ENCODE data around the gene TMEM150C. TPM values are rescaled to one million over a fixed set of nuclear protein-coding genes. Genes with fewer than 3 reads are reported as not detected.
"Not testable (repeated sequence)": the region's sequence is repeated elsewhere in the genome, so short reads cannot be mapped to it uniquely, and the experiment has no call there.

The TMEM150C gene
- total RNA-seq, 2 experiments from 2014 or later: not detected

- Mint-ChIP-seq H3K27me3 (no peaks in the 10 kb centered on the region), H3K4me1 (ENCODE audit: low read depth) (no peaks in the 10 kb centered on the region), H3K27ac (no peak overlapping the region), H3K9me3 (no peaks in the 10 kb centered on the region), H3K36me3 (ENCODE audit: low read depth) (peaks cover 20% of the 10 kb centered on the region), H3K4me3 (no peak overlapping the region)
- Histone ChIP-seq H3K27me3 (ENCODE audit: control insufficient read depth in 1 of 2, insufficient read depth in 2 of 2, low read length in 2 of 2) (no peaks in the 10 kb centered on the region), H3K36me3 (ENCODE audit: insufficient read depth, low read length) (no peaks in the 10 kb centered on the region), H3K9me3 (ENCODE audit: control insufficient read depth in 1 of 2, insufficient read depth in 1 of 2, low read length in 2 of 2) (no peaks in the 10 kb centered on the region), H3K27ac (ENCODE audit: low read depth in 1 of 2, low read length in 2 of 2) (no peak overlapping the region), H3K4me1 (ENCODE audit: insufficient read depth, low read length) (no peaks in the 10 kb centered on the region), H3K4me3 (ENCODE audit: low read length) (no peak overlapping the region)
- intact Hi-C loops (cut with DNase I, micrococcal nuclease): no loop called here
- ATAC-seq (ENCODE audit: poor library complexity) (no peak), DNase-seq (no peak)
- POLR2A ChIA-PET: no interaction called here
- TF ChIP-seq, protein P1, sequence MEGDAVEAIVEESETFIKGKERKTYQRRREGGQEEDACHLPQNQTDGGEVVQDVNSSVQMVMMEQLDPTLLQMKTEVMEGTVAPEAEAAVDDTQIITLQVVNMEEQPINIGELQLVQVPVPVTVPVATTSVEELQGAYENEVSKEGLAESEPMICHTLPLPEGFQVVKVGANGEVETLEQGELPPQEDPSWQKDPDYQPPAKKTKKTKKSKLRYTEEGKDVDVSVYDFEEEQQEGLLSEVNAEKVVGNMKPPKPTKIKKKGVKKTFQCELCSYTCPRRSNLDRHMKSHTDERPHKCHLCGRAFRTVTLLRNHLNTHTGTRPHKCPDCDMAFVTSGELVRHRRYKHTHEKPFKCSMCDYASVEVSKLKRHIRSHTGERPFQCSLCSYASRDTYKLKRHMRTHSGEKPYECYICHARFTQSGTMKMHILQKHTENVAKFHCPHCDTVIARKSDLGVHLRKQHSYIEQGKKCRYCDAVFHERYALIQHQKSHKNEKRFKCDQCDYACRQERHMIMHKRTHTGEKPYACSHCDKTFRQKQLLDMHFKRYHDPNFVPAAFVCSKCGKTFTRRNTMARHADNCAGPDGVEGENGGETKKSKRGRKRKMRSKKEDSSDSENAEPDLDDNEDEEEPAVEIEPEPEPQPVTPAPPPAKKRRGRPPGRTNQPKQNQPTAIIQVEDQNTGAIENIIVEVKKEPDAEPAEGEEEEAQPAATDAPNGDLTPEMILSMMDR (IDR thresholded peaks at IDR 0.05): no peak
- CTCF ChIA-PET: no interaction called here
Observed at GRCh38 chr4:82480771-82481505, 80.8 kb downstream of the TMEM150C start.

DNA sequence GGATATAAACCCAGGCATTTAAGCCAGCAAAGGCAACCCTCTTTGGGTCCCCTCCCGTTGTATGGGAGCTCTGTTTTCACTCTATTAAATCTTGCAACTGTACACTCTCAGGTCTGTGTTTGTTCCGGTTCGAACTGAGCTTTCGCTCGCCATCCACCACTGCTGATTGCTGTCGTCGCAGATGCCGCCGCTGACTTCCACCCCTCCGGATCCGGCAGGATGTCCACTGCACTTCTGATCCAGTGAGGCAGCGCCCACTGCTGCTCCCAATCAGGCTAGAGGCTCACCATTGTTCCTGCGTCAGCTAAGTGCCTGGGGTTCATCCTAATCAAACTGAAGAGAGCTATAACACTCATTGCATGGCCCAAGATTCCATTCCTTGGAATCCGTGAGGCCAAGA is 82.2 kb downstream of the TMEM150C start:
- Mint-ChIP-seq H3K9me3 (no peaks in the 10 kb centered on the region), H3K36me3 (ENCODE audit: low read depth) (peaks cover 20% of the 10 kb centered on the region), H3K27ac (no peak overlapping the region), H3K4me1 (ENCODE audit: low read depth) (no peaks in the 10 kb centered on the region), H3K4me3 (no peak overlapping the region), H3K27me3 (no peaks in the 10 kb centered on the region)
- intact Hi-C loops (cut with DNase I, micrococcal nuclease): no loop called here
- TF ChIP-seq, protein P1 (IDR thresholded peaks at IDR 0.05): no peak
- Histone ChIP-seq H3K4me3 (ENCODE audit: low read length) (no peak overlapping the region), H3K27me3 (ENCODE audit: control insufficient read depth in 1 of 2, insufficient read depth in 2 of 2, low read length in 2 of 2) (no peaks in the 10 kb centered on the region), H3K27ac (ENCODE audit: low read depth in 1 of 2, low read length in 2 of 2) (no peak overlapping the region), H3K4me1 (ENCODE audit: insufficient read depth, low read length) (no peaks in the 10 kb centered on the region), H3K36me3 (ENCODE audit: insufficient read depth, low read length) (no peaks in the 10 kb centered on the region), H3K9me3 (ENCODE audit: control insufficient read depth in 1 of 2, insufficient read depth in 1 of 2, low read length in 2 of 2) (no peaks in the 10 kb centered on the region)
- ChIA-PET POLR2A (no interaction called here), CTCF (no interaction called here)
- DNase-seq (no peak), ATAC-seq (ENCODE audit: poor library complexity) (no peak)

GRCh38 chr4:82477469-82477868 is 84.3 kb downstream of the TMEM150C start:
- ATAC-seq (ENCODE audit: poor library complexity); H3K27ac Mint-ChIP-seq; DNase-seq; H3K4me3 ChIP-seq (ENCODE audit: low read length); CTCF ChIA-PET; H3K9me3 Mint-ChIP-seq; H3K4me1 ChIP-seq (ENCODE audit: insufficient read depth, low read length); H3K4me3 Mint-ChIP-seq; H3K27me3 ChIP-seq (ENCODE audit: control insufficient read depth in 1 of 2, insufficient read depth in 2 of 2, low read length in 2 of 2); H3K9me3 ChIP-seq (ENCODE audit: control insufficient read depth in 1 of 2, insufficient read depth in 1 of 2, low read length in 2 of 2); H3K27me3 Mint-ChIP-seq; H3K36me3 ChIP-seq (ENCODE audit: insufficient read depth, low read length); H3K4me1 Mint-ChIP-seq (ENCODE audit: low read depth); POLR2A ChIA-PET; intact Hi-C loops (cut with DNase I, micrococcal nuclease); H3K27ac ChIP-seq (ENCODE audit: low read depth in 1 of 2, low read length in 2 of 2): not testable (repeated sequence)
- peaks cover 16% of the 10 kb centered on the region for H3K36me3 Mint-ChIP-seq (ENCODE audit: low read depth)

GRCh38 chr4:82475931-82476330 is 85.9 kb downstream of the TMEM150C start:
- ATAC-seq (ENCODE audit: poor library complexity); H3K27me3 ChIP-seq (ENCODE audit: control insufficient read depth in 1 of 2, insufficient read depth in 2 of 2, low read length in 2 of 2); H3K4me1 ChIP-seq (ENCODE audit: insufficient read depth, low read length); intact Hi-C loops (cut with DNase I, micrococcal nuclease); H3K9me3 ChIP-seq (ENCODE audit: control insufficient read depth in 1 of 2, insufficient read depth in 1 of 2, low read length in 2 of 2); H3K27me3 Mint-ChIP-seq; H3K27ac Mint-ChIP-seq; H3K36me3 ChIP-seq (ENCODE audit: insufficient read depth, low read length); H3K4me3 ChIP-seq (ENCODE audit: low read length); POLR2A ChIA-PET; H3K9me3 Mint-ChIP-seq; H3K4me3 Mint-ChIP-seq; DNase-seq; CTCF ChIA-PET; H3K27ac ChIP-seq (ENCODE audit: low read depth in 1 of 2, low read length in 2 of 2); H3K4me1 Mint-ChIP-seq (ENCODE audit: low read depth): not testable (repeated sequence)
- peaks cover 13% of the 10 kb centered on the region for H3K36me3 Mint-ChIP-seq (ENCODE audit: low read depth)

All from CD4-positive, alpha-beta T cell (primary cell).